ENCODE measurements around the gene SEMA4G.

DNA sequence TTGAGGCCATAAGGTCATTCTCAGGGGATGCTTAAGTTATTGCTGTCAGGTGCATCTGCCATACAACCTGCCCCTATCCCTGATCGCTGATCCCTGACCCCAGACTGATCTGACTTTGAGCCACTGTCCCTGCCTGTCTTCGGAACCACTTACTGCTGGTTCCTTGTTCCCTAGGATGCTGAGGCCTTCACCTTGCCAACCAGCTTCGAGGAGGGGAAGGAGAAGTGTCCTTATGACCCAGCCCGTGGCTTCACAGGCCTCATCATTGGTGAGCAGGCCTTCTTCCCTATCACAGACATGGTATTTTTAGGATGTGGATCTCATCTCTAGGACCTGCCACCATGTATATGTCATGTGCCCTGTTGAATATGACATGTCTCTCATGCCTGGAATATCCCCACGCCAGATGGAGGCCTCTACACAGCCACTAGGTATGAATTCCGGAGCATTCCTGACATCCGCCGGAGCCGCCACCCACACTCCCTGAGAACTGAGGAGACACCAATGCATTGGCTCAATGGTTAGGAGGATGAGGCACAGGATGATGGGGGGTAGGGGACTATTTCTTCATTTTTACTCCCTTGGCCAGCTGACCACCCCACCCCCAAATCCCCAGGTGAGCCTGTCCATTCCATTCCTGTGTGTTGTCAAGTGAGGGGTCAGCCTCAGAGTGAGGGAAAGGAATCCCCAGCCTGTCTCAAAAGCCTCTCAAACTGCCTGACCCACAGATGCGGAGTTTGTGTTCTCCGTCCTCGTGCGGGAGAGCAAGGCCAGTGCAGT, 9.0 kb downstream of the SEMA4G start:
- TF ChIP-seq, protein P1, sequence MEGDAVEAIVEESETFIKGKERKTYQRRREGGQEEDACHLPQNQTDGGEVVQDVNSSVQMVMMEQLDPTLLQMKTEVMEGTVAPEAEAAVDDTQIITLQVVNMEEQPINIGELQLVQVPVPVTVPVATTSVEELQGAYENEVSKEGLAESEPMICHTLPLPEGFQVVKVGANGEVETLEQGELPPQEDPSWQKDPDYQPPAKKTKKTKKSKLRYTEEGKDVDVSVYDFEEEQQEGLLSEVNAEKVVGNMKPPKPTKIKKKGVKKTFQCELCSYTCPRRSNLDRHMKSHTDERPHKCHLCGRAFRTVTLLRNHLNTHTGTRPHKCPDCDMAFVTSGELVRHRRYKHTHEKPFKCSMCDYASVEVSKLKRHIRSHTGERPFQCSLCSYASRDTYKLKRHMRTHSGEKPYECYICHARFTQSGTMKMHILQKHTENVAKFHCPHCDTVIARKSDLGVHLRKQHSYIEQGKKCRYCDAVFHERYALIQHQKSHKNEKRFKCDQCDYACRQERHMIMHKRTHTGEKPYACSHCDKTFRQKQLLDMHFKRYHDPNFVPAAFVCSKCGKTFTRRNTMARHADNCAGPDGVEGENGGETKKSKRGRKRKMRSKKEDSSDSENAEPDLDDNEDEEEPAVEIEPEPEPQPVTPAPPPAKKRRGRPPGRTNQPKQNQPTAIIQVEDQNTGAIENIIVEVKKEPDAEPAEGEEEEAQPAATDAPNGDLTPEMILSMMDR (IDR thresholded peaks at IDR 0.05): no peak
- no peak for TF ChIP-seq POLR2A (IDR thresholded peaks at IDR 0.05)

All from esophagus squamous epithelium (tissue), 4 donors.